GM12801 (cell line): ENCODE data around the gene IGSF22.

Source experiments
- CTCF ChIP-seq: IDR thresholded peaks from one replicate; pipeline ENCODE4 v1.5.1; 2011; ENCODE audit warnings: control low read depth; ENCODE audit not compliant: insufficient read length; ENCODE audit errors: extremely low read depth

The IGSF22 gene

DNA sequence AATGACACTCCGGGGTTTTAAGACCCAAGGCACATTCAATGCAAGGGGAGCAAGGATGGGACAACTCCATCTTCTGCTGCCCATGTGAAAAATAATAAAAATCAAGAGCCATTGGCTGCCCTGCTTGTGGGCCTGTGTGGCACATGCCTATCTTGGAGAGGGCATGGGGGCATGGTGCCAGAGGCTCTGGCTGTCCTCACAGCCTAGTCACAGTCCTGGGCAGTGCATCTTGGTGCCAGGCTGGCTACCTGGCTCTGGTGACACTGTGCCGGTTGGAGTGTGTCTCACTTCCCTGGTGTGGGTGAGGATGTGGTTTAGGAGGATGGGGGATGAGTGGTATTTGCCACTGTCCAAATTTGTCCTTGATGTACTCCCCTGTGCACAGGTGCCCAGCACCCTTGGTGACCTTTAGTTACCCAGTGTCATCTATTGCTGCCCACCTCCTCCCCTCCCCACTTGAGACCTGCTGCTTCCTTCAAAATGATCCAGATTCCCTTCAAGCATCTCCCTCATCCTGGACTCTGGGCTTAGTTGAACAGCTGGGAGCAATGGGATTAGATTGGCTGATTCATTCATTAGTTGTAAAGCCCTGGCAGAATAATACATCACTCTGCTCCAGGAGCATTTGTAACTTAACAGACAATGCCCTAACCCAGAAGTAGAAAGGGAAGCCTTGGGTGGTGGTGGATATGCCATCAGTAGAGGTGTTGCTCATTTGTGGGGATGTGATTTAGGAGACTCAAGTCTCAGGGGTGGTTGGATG is 22.8 kb downstream of the IGSF22 start:
- TF ChIP-seq CTCF, result no peak

GRCh38 chr11:18701614-18702216 is 24.3 kb downstream of the IGSF22 start:
- TF ChIP-seq CTCF, result no peak

DNA sequence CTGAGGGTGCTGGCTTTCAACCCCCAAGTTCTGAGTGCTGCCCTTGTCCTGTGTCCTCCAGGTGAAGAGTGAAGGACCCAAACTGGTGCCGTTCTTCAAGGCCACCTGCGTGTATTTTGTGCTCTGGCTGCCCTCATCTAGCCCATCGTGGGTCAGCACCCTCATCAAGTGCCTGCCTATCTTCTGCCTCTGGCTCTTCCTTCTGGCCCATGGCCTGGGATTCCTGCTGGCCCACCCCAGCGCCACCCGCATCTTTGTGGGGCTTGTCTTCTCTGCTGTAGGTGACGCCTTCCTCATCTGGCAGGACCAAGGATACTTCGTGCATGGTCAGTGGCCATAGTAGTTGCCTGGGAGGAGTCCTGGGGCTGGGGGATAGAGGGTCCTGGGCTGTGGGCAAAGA is 25.1 kb downstream of the IGSF22 start:
- TF ChIP-seq CTCF, result no peak

- TF ChIP-seq CTCF, result no peak
Measured at GRCh38 chr11:18700375-18700774, 25.6 kb downstream of the IGSF22 start.

GRCh38 chr11:18699848-18700261 is 26.1 kb downstream of the IGSF22 start:
- no peak for TF ChIP-seq CTCF

DNA sequence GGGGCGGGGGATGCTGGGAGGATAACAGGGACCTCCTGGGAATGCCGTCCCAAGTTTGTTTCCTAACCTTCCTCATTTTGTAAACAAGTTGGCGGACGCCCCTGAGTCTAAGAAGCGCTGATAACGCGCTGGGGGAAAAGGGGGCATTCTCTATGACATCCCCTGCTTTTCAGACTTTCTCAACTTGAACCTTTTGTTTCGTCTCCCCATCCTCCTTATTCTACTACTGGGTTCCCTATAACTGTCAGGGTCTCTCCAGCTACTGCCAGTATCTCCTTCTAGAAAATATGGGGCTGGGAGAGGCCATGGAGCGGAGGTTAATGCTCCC is 26.8 kb downstream of the IGSF22 start:
- no peak for TF ChIP-seq CTCF

GRCh38 chr11:18698341-18699268 is 27.4 kb downstream of the IGSF22 start, which contains the start of gene TMEM86A:
Gene TMEM86A, plus strand, starts transcription at chr11:18698779. Its CDS starts 108 bp downstream, at chr11:18698887.
- TF ChIP-seq CTCF, result no peak
